ENCODE results near the gene ZNF423.

ZNF423 gene

GRCh38 chr16:49469930-49470451 is 385.9 kb downstream of the ZNF423 start:
- H3K4me1 ChIP-seq (ENCODE audit: control insufficient read depth, insufficient read depth, low read length), result no peaks in the 10 kb centered on the region
- no peak overlapping the region for H3K9ac ChIP-seq (ENCODE audit: low read length)
- H3K4me3 ChIP-seq (ENCODE audit: low read length), result no peak overlapping the region
- no peaks in the 10 kb centered on the region for H3K36me3 ChIP-seq (ENCODE audit: control insufficient read depth, insufficient read depth, low read length)
- H3K27me3 ChIP-seq (ENCODE audit: control insufficient read depth, insufficient read depth, low read length), result peaks cover 4% of the 10 kb centered on the region
- H3K9me3 ChIP-seq (ENCODE audit: control insufficient read depth, low read length), result no peaks in the 10 kb centered on the region

GRCh38 chr16:49469311-49469670 is 386.6 kb downstream of the ZNF423 start:
- H3K27me3 ChIP-seq (ENCODE audit: control insufficient read depth, insufficient read depth, low read length), result peaks cover 10% of the 10 kb centered on the region
- no peak overlapping the region for H3K9ac ChIP-seq (ENCODE audit: low read length)
- no peaks in the 10 kb centered on the region for H3K4me1 ChIP-seq (ENCODE audit: control insufficient read depth, insufficient read depth, low read length)
- no peaks in the 10 kb centered on the region for H3K36me3 ChIP-seq (ENCODE audit: control insufficient read depth, insufficient read depth, low read length)
- H3K9me3 ChIP-seq (ENCODE audit: control insufficient read depth, low read length), result no peaks in the 10 kb centered on the region
- H3K4me3 ChIP-seq (ENCODE audit: low read length), result no peak overlapping the region

- H3K9me3 ChIP-seq (ENCODE audit: control insufficient read depth, low read length), result no peaks in the 10 kb centered on the region
- H3K9ac ChIP-seq (ENCODE audit: low read length), result no peak overlapping the region
- no peaks in the 10 kb centered on the region for H3K36me3 ChIP-seq (ENCODE audit: control insufficient read depth, insufficient read depth, low read length)
- no peaks in the 10 kb centered on the region for H3K4me1 ChIP-seq (ENCODE audit: control insufficient read depth, insufficient read depth, low read length)
- no peak overlapping the region for H3K4me3 ChIP-seq (ENCODE audit: low read length)
- peaks cover 12% of the 10 kb centered on the region for H3K27me3 ChIP-seq (ENCODE audit: control insufficient read depth, insufficient read depth, low read length)
Measured at GRCh38 chr16:49468611-49469310, 387.2 kb downstream of the ZNF423 start.

GRCh38 chr16:49467540-49468372 is 388.2 kb downstream of the ZNF423 start:
- Histone ChIP-seq H3K27me3 (ENCODE audit: control insufficient read depth, insufficient read depth, low read length) (peaks cover 17% of the 10 kb centered on the region), H3K36me3 (ENCODE audit: control insufficient read depth, insufficient read depth, low read length) (no peaks in the 10 kb centered on the region), H3K4me1 (ENCODE audit: control insufficient read depth, insufficient read depth, low read length) (no peaks in the 10 kb centered on the region), H3K9ac (ENCODE audit: low read length) (no peak overlapping the region), H3K4me3 (ENCODE audit: low read length) (no peak overlapping the region), H3K9me3 (ENCODE audit: control insufficient read depth, low read length) (no peaks in the 10 kb centered on the region)

GRCh38 chr16:49466881-49467280 is 389.0 kb downstream of the ZNF423 start:
- no peaks in the 10 kb centered on the region for H3K4me1 ChIP-seq (ENCODE audit: control insufficient read depth, insufficient read depth, low read length)
- H3K36me3 ChIP-seq (ENCODE audit: control insufficient read depth, insufficient read depth, low read length), result no peaks in the 10 kb centered on the region
- no peaks in the 10 kb centered on the region for H3K9me3 ChIP-seq (ENCODE audit: control insufficient read depth, low read length)
- peaks cover 17% of the 10 kb centered on the region for H3K27me3 ChIP-seq (ENCODE audit: control insufficient read depth, insufficient read depth, low read length)
- no peak overlapping the region for H3K9ac ChIP-seq (ENCODE audit: low read length)
- no peak overlapping the region for H3K4me3 ChIP-seq (ENCODE audit: low read length)

- H3K4me1 ChIP-seq (ENCODE audit: control insufficient read depth, insufficient read depth, low read length), result no peaks in the 10 kb centered on the region
- H3K4me3 ChIP-seq (ENCODE audit: low read length), result no peak overlapping the region
- H3K9me3 ChIP-seq (ENCODE audit: control insufficient read depth, low read length), result no peaks in the 10 kb centered on the region
- no peak overlapping the region for H3K9ac ChIP-seq (ENCODE audit: low read length)
- no peaks in the 10 kb centered on the region for H3K36me3 ChIP-seq (ENCODE audit: control insufficient read depth, insufficient read depth, low read length)
- peaks cover 17% of the 10 kb centered on the region for H3K27me3 ChIP-seq (ENCODE audit: control insufficient read depth, insufficient read depth, low read length)
Measured at GRCh38 chr16:49466529-49466831, 389.4 kb downstream of the ZNF423 start.

- Histone ChIP-seq H3K4me1 (ENCODE audit: control insufficient read depth, insufficient read depth, low read length) (no peaks in the 10 kb centered on the region), H3K27me3 (ENCODE audit: control insufficient read depth, insufficient read depth, low read length) (peaks cover 17% of the 10 kb centered on the region), H3K4me3 (ENCODE audit: low read length) (no peak overlapping the region), H3K9ac (ENCODE audit: low read length) (no peak overlapping the region), H3K36me3 (ENCODE audit: control insufficient read depth, insufficient read depth, low read length) (no peaks in the 10 kb centered on the region), H3K9me3 (ENCODE audit: control insufficient read depth, low read length) (no peaks in the 10 kb centered on the region)
Measured at GRCh38 chr16:49465661-49466528, 390.0 kb downstream of the ZNF423 start.

- Histone ChIP-seq H3K9ac (ENCODE audit: low read length) (no peak overlapping the region), H3K27me3 (ENCODE audit: control insufficient read depth, insufficient read depth, low read length) (peaks cover 17% of the 10 kb centered on the region), H3K4me1 (ENCODE audit: control insufficient read depth, insufficient read depth, low read length) (no peaks in the 10 kb centered on the region), H3K4me3 (ENCODE audit: low read length) (no peak overlapping the region), H3K9me3 (ENCODE audit: control insufficient read depth, low read length) (no peaks in the 10 kb centered on the region), H3K36me3 (ENCODE audit: control insufficient read depth, insufficient read depth, low read length) (no peaks in the 10 kb centered on the region)
Measured at GRCh38 chr16:49464877-49465504, 390.9 kb downstream of the ZNF423 start.

- Histone ChIP-seq H3K27me3 (ENCODE audit: control insufficient read depth, insufficient read depth, low read length) (peaks cover 17% of the 10 kb centered on the region), H3K4me3 (ENCODE audit: low read length) (no peak overlapping the region), H3K36me3 (ENCODE audit: control insufficient read depth, insufficient read depth, low read length) (no peaks in the 10 kb centered on the region), H3K9ac (ENCODE audit: low read length) (no peak overlapping the region), H3K4me1 (ENCODE audit: control insufficient read depth, insufficient read depth, low read length) (no peaks in the 10 kb centered on the region), H3K9me3 (ENCODE audit: control insufficient read depth, low read length) (no peaks in the 10 kb centered on the region)
Measured at GRCh38 chr16:49464093-49464492, 391.8 kb downstream of the ZNF423 start.

GRCh38 chr16:49463529-49463928 is 392.4 kb downstream of the ZNF423 start:
- no peaks in the 10 kb centered on the region for H3K4me1 ChIP-seq (ENCODE audit: control insufficient read depth, insufficient read depth, low read length)
- H3K4me3 ChIP-seq (ENCODE audit: low read length), result no peak overlapping the region
- no peak overlapping the region for H3K9ac ChIP-seq (ENCODE audit: low read length)
- peaks cover 17% of the 10 kb centered on the region for H3K27me3 ChIP-seq (ENCODE audit: control insufficient read depth, insufficient read depth, low read length)
- H3K36me3 ChIP-seq (ENCODE audit: control insufficient read depth, insufficient read depth, low read length), result no peaks in the 10 kb centered on the region
- no peaks in the 10 kb centered on the region for H3K9me3 ChIP-seq (ENCODE audit: control insufficient read depth, low read length)

GRCh38 chr16:49462989-49463371 is 392.9 kb downstream of the ZNF423 start:
- Histone ChIP-seq H3K4me3 (ENCODE audit: low read length) (no peak overlapping the region), H3K27me3 (ENCODE audit: control insufficient read depth, insufficient read depth, low read length) (peaks cover 17% of the 10 kb centered on the region), H3K9ac (ENCODE audit: low read length) (no peak overlapping the region), H3K4me1 (ENCODE audit: control insufficient read depth, insufficient read depth, low read length) (no peaks in the 10 kb centered on the region), H3K9me3 (ENCODE audit: control insufficient read depth, low read length) (no peaks in the 10 kb centered on the region), H3K36me3 (ENCODE audit: control insufficient read depth, insufficient read depth, low read length) (no peaks in the 10 kb centered on the region)

Measured in mucosa of stomach (tissue), 1 donor.